HepG2 (cell line): Measurements from ENCODE around the gene FKBP5. TPM values are rescaled to one million over a fixed set of nuclear protein-coding genes. Genes with fewer than 3 reads are reported as not detected.

Experiments
- ATAC-seq: fragments of 200-7000 bp; cut with Tn5 transposase; 3 replicates; pipeline ENCODE4 v1.9.1; 2020; ENCODE audit warnings: mild to moderate bottlenecking, moderate library complexity
- BruUV-seq: library from RNA; stranded (reverse); fragments of 400-500 nt; replicated peaks from 2 replicates; lab custom pipeline; 2021; lab: Mats Ljungman, UMichigan
- CTCF ChIA-PET: fragments of 300-600 bp; formaldehyde crosslinking; extraction: SDS; loops from one replicate; lab custom pipeline; 2021; ENCODE audit warnings: low total read pairs, inconsistent platforms, low intra/inter-chr PET ratio; lab: Yijun Ruan, JAX
- POLR2A ChIA-PET: fragments of 350-600 bp; sonication (Branson Sonifier 250); formaldehyde crosslinking; loops from one replicate; lab custom pipeline; 2020; ENCODE audit warnings: antibody characterized with exemption, inconsistent platforms; lab: Yijun Ruan, JAX
- DNase-seq: peaks from one replicate; pipeline ENCODE4 v3.0.0-alpha.2; 2015; ENCODE audit warnings: low spot score
- FAIRE-seq: peaks from 3 replicates; lab custom pipeline; 2011; peaks lifted over from hg19 to GRCh38; lab: Jason Lieb, UNC
- H2AFZ ChIP-seq: one replicate; pipeline ENCODE4 v1.6.1; 2011; ENCODE audit warnings: low read length, inconsistent platforms
- H3K27ac ChIP-seq: fragments of 300-600 bp; 3 replicates; pipeline ENCODE4 v1.8.0; 2011; ENCODE audit warnings: mixed run types, mild to moderate bottlenecking, mixed read lengths, low read length, inconsistent platforms; ENCODE audit not compliant: insufficient read depth; ENCODE audit errors: extremely low read length
- H3K27me3 ChIP-seq, 2 experiments: fragments of 200-600 bp in 1 of 2; 2 replicates in 1 of 2; 3 replicates in 1 of 2; pipeline versions ENCODE4 v1.6.0 to v1.8.0; 2011; ENCODE audit warnings: low read length in 2 of 2, mild to moderate bottlenecking in 2 of 2, moderate library complexity in 2 of 2, inconsistent platforms in 1 of 2; ENCODE audit not compliant: insufficient read depth in 2 of 2, control insufficient read depth in 1 of 2
- H3K36me3 ChIP-seq, 2 experiments: fragments of 200-600 bp in 1 of 2; replicated peaks in 1 of 2; 2 replicates in 1 of 2; 3 replicates in 1 of 2; pipeline versions ENCODE4 v1.5.1 to v1.8.0; 2011; ENCODE audit warnings: low read length in 2 of 2, inconsistent platforms in 1 of 2; ENCODE audit not compliant: insufficient read depth in 2 of 2, control insufficient read depth in 1 of 2
- H3K4me1 ChIP-seq: 2 replicates; pipeline ENCODE4 v1.5.1; 2012; ENCODE audit warnings: low read length, inconsistent platforms; ENCODE audit not compliant: insufficient read depth
- H3K4me2 ChIP-seq: 2 replicates; pipeline ENCODE4 v1.6.0; 2011; ENCODE audit warnings: low read depth, low read length, inconsistent platforms
- H3K4me3 ChIP-seq, 3 experiments: fragments of 200-600 bp in 1 of 3; sonication (generic), shearing (Covaris generic) in 1 of 3; replicated peaks in 1 of 3; 2 replicates each; pipeline ENCODE4 v1.5.1; 2011 to 2016; ENCODE audit warnings: low read length in 3 of 3, inconsistent platforms in 2 of 3, low read depth in 2 of 3, mild to moderate bottlenecking in 2 of 3, control low read depth in 1 of 3, mixed read lengths in 1 of 3; ENCODE audit not compliant: insufficient read depth in 1 of 3
- H3K79me2 ChIP-seq: one replicate; pipeline ENCODE4 v1.6.1; 2011; ENCODE audit warnings: low read length, inconsistent platforms; ENCODE audit not compliant: insufficient read depth
- H3K9ac ChIP-seq: 2 replicates; pipeline ENCODE4 v1.6.0; 2011; ENCODE audit warnings: mild to moderate bottlenecking, low read depth, low read length, inconsistent platforms; ENCODE audit not compliant: insufficient read depth
- H3K9me3 ChIP-seq: 2 replicates; pipeline ENCODE4 v1.5.1; 2012; ENCODE audit warnings: mild to moderate bottlenecking, low read length
- H4K20me1 ChIP-seq: 2 replicates; pipeline ENCODE4 v1.6.0; 2011; ENCODE audit warnings: inconsistent platforms, mild to moderate bottlenecking, low read length, moderate library complexity; ENCODE audit not compliant: insufficient read depth
- ARID2 ChIP-seq: sonication (generic); formaldehyde crosslinking; IDR thresholded peaks from 2 replicates; pipeline ENCODE4 v1.8.1; 2022; ENCODE audit warnings: mild to moderate bottlenecking, missing genetic modification reagents, borderline replicate concordance
- BRCA1 ChIP-seq: sonication (generic); formaldehyde crosslinking; IDR thresholded peaks from 2 replicates; pipeline ENCODE4 v1.4.0; 2020; ENCODE audit warnings: missing genetic modification reagents
- FOSL2 ChIP-seq: sonication (generic); formaldehyde crosslinking; IDR thresholded peaks from 2 replicates; pipeline ENCODE4 v1.4.0; 2020; ENCODE audit warnings: missing genetic modification reagents
- HMG20B ChIP-seq: conservative IDR thresholded peaks from 2 replicates; pipeline ENCODE4 v1.6.1; 2016; ENCODE audit warnings: missing genetic modification reagents, missing compliant biosample characterization
- NAIF1 ChIP-seq: sonication (generic); formaldehyde crosslinking; IDR thresholded peaks from 2 replicates; pipeline ENCODE4 v1.5.0; 2020; ENCODE audit warnings: mild to moderate bottlenecking, missing genetic modification reagents, borderline replicate concordance
- RXRB ChIP-seq: IDR thresholded peaks from 2 replicates; pipeline ENCODE4 v1.6.1; 2016; ENCODE audit warnings: borderline replicate concordance, missing genetic modification reagents, missing compliant biosample characterization
- SAP130 ChIP-seq: IDR thresholded peaks from 2 replicates; pipeline ENCODE4 v1.6.1; 2016; ENCODE audit warnings: low read depth
- ZIK1 ChIP-seq: sonication (generic); formaldehyde crosslinking; IDR thresholded peaks from 2 replicates; pipeline ENCODE4 v1.5.0; 2020; ENCODE audit warnings: mild to moderate bottlenecking, low read depth, missing genetic modification reagents, borderline replicate concordance
- ZNF136 ChIP-seq: sonication (generic); formaldehyde crosslinking; IDR thresholded peaks from 2 replicates; pipeline ENCODE4 v1.8.1; 2022; ENCODE audit warnings: low read depth, mild to moderate bottlenecking, moderate library complexity, missing genetic modification reagents
- ZNF776 ChIP-seq: sonication (generic); formaldehyde crosslinking; IDR thresholded peaks from 2 replicates; pipeline ENCODE4 v1.4.0; 2020; ENCODE audit warnings: mild to moderate bottlenecking, missing genetic modification reagents
- ZSCAN12 ChIP-seq: sonication (generic); formaldehyde crosslinking; IDR thresholded peaks from 2 replicates; pipeline ENCODE4 v1.9.0; 2021; ENCODE audit warnings: mild to moderate bottlenecking, missing genetic modification reagents
- WGBS: methylation state at CpG from one replicate; pipeline ENCODE4 v1.1.6; 2017; ENCODE audit warnings: low lambda C conversion rate; 5-methylcytosine and 5-hydroxymethylcytosine counted together
- in situ Hi-C: cut with HindIII; loops from 2 replicates; pipeline ENCODE4 v1.10.0; 2017; ENCODE audit warnings: low pct_unique_long_range_greater_than_20kb; ENCODE audit not compliant: extremely low pct_ligation_motif_present
- intact Hi-C: fragments of 100-400 bp; cut with micrococcal nuclease; formaldehyde crosslinking; loops from one replicate; pipeline ENCODE4 v1.10.0; 2022; ENCODE audit not compliant: unreplicated experiment
- polyA plus RNA-seq, 8 experiments: library from polyadenylated mRNA; depleted of rRNA in 3 of 8; stranded (reverse) in 7 of 8; unstranded in 1 of 8; fragments of >200 nt; fragmentation: Illumina TruSeq in 4 of 8; extraction: Trizol in 4 of 8; gene quantifications; 2 replicates each; pipeline versions ENCODE4 v1.2.1 to v1.2.3, GENCODE V29; 2011 to 2016; ENCODE audit warnings: low read depth in 4 of 8, missing spikeins in 1 of 8, mixed read lengths in 1 of 8; ENCODE audit not compliant: insufficient read depth in 1 of 8
- total RNA-seq, 5 experiments: library from RNA; depleted of rRNA; stranded (reverse); fragments of >200 nt; fragmentation: Illumina TruSeq; extraction: Trizol; gene quantifications; 2 replicates each; pipeline ENCODE4 v1.2.3, GENCODE V29; 2016; ENCODE audit warnings: low read depth in 1 of 5
- TF ChIP-seq, protein P1 (sequence below): sonication (generic); formaldehyde crosslinking; IDR thresholded peaks from 2 replicates; pipeline ENCODE4 v1.9.0; 2022; ENCODE audit warnings: missing genetic modification reagents, mild to moderate bottlenecking, borderline replicate concordance
- TF ChIP-seq, protein P2 (sequence below): IDR thresholded peaks from 2 replicates; pipeline ENCODE4 v1.6.1; 2018; ENCODE audit warnings: missing genetic modification reagents, mild to moderate bottlenecking, missing compliant biosample characterization
- TF ChIP-seq, protein P3 (sequence below): sonication (generic); formaldehyde crosslinking; IDR thresholded peaks from 2 replicates; pipeline ENCODE4 v1.4.0; 2020; ENCODE audit warnings: mild to moderate bottlenecking, missing genetic modification reagents

FKBP5 gene
- total and polyA plus RNA-seq, 2 of the 13 experiments (the other 11 are each of a cell fraction or from before 2014, with no cell fraction given) = 8.0 to 17.4 TPM

DNA sequence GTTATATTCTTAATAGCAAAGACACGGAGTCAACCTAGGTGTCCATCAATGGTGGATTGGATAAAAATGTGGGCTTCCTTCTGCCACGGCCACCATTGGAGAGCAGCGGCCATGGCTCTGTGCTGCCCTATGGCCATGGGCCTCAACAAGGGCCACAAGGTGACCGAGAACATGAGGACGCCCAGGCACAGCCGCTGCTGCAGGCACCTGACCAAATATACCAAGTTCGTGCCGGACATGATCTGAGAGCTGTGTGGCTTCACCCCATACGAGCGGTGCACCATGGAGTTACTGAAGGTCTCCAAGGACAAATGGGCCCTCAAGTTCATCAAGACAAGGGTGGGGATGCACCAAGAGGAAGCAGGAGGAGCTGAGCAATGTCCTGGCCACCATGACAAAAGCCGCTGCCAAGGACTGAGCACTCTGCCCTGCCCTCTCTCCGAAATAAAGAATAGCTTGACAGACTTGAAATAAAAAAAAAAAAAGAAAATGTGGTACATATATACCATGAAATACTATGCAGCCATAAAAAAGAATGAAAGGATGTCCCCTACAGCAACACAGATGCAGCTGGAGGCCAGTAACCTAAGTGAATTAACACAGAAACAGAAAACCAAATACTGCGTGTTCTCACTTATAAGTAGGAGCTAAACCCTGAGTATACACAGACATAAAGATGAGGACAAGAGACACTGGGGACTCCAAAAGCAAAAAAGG lies 81.0 kb downstream of the FKBP5 start:
- H4K20me1 ChIP-seq = no peaks in the 10 kb centered on the region
- POLR2A ChIA-PET = no interaction called here
- 88% methylated on average over 13 of the region's 13 CpGs for WGBS
- no peaks in the 10 kb centered on the region for H3K9me3 ChIP-seq
- H3K27me3 ChIP-seq = no peaks in the 10 kb centered on the region
- CTCF ChIA-PET = no interaction called here
- no peak overlapping the region for H3K4me3 ChIP-seq
- peaks cover 15% of the 10 kb centered on the region for H3K4me1 ChIP-seq
- TF ChIP-seq FOSL2 (CRISPR knock-in tag) (no peak), ZIK1 (no peak), RXRB (CRISPR knock-in tag) (no peak), ZNF776 (CRISPR knock-in tag) (no peak), HMG20B (no peak), NAIF1 (CRISPR knock-in tag) (no peak), ARID2 (CRISPR knock-in tag) (no peak), ZSCAN12 (no peak), SAP130 (no peak), ZNF136 (no peak), BRCA1 (no peak)
- TF ChIP-seq, protein P1, sequence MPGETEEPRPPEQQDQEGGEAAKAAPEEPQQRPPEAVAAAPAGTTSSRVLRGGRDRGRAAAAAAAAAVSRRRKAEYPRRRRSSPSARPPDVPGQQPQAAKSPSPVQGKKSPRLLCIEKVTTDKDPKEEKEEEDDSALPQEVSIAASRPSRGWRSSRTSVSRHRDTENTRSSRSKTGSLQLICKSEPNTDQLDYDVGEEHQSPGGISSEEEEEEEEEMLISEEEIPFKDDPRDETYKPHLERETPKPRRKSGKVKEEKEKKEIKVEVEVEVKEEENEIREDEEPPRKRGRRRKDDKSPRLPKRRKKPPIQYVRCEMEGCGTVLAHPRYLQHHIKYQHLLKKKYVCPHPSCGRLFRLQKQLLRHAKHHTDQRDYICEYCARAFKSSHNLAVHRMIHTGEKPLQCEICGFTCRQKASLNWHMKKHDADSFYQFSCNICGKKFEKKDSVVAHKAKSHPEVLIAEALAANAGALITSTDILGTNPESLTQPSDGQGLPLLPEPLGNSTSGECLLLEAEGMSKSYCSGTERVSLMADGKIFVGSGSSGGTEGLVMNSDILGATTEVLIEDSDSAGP (CRISPR knock-in tag) = no peak
- TF ChIP-seq, protein P2, sequence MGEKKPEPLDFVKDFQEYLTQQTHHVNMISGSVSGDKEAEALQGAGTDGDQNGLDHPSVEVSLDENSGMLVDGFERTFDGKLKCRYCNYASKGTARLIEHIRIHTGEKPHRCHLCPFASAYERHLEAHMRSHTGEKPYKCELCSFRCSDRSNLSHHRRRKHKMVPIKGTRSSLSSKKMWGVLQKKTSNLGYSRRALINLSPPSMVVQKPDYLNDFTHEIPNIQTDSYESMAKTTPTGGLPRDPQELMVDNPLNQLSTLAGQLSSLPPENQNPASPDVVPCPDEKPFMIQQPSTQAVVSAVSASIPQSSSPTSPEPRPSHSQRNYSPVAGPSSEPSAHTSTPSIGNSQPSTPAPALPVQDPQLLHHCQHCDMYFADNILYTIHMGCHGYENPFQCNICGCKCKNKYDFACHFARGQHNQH = no peak
- TF ChIP-seq, protein P3, sequence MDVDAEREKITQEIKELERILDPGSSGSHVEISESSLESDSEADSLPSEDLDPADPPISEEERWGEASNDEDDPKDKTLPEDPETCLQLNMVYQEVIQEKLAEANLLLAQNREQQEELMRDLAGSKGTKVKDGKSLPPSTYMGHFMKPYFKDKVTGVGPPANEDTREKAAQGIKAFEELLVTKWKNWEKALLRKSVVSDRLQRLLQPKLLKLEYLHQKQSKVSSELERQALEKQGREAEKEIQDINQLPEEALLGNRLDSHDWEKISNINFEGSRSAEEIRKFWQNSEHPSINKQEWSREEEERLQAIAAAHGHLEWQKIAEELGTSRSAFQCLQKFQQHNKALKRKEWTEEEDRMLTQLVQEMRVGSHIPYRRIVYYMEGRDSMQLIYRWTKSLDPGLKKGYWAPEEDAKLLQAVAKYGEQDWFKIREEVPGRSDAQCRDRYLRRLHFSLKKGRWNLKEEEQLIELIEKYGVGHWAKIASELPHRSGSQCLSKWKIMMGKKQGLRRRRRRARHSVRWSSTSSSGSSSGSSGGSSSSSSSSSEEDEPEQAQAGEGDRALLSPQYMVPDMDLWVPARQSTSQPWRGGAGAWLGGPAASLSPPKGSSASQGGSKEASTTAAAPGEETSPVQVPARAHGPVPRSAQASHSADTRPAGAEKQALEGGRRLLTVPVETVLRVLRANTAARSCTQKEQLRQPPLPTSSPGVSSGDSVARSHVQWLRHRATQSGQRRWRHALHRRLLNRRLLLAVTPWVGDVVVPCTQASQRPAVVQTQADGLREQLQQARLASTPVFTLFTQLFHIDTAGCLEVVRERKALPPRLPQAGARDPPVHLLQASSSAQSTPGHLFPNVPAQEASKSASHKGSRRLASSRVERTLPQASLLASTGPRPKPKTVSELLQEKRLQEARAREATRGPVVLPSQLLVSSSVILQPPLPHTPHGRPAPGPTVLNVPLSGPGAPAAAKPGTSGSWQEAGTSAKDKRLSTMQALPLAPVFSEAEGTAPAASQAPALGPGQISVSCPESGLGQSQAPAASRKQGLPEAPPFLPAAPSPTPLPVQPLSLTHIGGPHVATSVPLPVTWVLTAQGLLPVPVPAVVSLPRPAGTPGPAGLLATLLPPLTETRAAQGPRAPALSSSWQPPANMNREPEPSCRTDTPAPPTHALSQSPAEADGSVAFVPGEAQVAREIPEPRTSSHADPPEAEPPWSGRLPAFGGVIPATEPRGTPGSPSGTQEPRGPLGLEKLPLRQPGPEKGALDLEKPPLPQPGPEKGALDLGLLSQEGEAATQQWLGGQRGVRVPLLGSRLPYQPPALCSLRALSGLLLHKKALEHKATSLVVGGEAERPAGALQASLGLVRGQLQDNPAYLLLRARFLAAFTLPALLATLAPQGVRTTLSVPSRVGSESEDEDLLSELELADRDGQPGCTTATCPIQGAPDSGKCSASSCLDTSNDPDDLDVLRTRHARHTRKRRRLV (CRISPR knock-in tag) = no peak
- intact Hi-C loops (no loop called here), in situ Hi-C loops (no loop called here)
- H3K9ac ChIP-seq = no peak overlapping the region
- H2AFZ ChIP-seq = no peak overlapping the region
- no peak for DNase-seq
- H3K27ac ChIP-seq = no peak overlapping the region
- H3K4me2 ChIP-seq = no peak overlapping the region
- no peak for ATAC-seq
- H3K79me2 ChIP-seq = no peaks in the 10 kb centered on the region
- H3K36me3 ChIP-seq = peaks cover 2 to 11% of the 10 kb centered on the region in 2 experiments; a peak in 2 of 5 replicates
- FAIRE-seq = no peak
- BruUV-seq = no TSS peak
